Germinal center (tissue), 1 donor: ENCODE data around the gene RBM44.

Experiments used
- DNase-seq: peaks from one replicate; pipeline ENCODE4 v3.0.0; 2012; ENCODE audit warnings: mixed read lengths, low spot score

Gene RBM44

GRCh38 chr2:237886685-237887481 lies 88.3 kb downstream of the RBM44 start:
- no peak for DNase-seq

GRCh38 chr2:237888389-237888788 lies 89.8 kb downstream of the RBM44 start:
- no peak for DNase-seq

GRCh38 chr2:237889016-237889415 lies 90.4 kb downstream of the RBM44 start:
- no peak for DNase-seq

GRCh38 chr2:237889811-237890210 lies 91.2 kb downstream of the RBM44 start:
- DNase-seq = no peak
